NOMO-1 treated with dmso at 0.1 percent for 144 hours (cell line): Measurements from ENCODE around the gene ATP8B1.

Experiments used
- DNase-seq: peaks from one replicate; lab custom pipeline; 2025; ENCODE audit not compliant: unreplicated experiment; lab: John Stamatoyannopoulos, UW

The ATP8B1 gene

DNA sequence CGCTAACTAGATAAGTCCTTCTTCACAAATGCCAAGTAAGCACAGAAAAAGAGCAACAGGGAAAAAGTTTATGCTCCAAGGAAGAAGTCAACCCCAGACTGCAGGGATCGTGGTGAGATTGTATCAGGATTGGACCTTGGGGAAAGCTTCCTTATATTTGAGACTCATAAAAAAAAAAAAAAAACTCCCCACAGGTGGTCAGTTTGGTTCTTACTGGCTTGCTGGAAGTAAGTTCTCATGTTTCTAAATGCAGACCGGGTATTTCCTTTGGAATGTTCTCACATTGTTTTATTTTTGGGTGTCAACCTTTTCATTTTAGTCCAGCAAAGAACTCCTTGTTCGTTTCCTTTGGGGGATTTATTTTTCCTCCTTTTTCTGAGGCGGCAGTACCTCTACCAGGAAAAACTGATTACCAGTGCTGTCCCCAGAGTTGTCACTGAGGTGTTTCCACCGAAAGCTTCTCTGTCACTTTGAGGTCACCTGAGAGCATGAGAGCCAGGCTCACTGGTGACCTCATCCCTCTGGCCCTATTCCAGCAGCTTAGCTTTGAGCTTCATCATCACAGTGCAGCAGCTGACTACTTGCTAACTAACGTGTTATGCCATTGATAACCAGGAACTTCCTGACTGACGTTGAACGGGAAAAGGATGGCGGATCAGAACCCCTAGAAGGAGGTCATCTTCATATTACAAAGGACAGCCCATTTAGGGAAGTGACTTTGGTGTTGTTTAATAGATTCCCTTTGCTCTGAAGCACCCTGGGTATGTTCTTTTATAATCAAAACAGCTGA is 16.8 kb upstream of the ATP8B1 start:
- no peak for DNase-seq

DNA sequence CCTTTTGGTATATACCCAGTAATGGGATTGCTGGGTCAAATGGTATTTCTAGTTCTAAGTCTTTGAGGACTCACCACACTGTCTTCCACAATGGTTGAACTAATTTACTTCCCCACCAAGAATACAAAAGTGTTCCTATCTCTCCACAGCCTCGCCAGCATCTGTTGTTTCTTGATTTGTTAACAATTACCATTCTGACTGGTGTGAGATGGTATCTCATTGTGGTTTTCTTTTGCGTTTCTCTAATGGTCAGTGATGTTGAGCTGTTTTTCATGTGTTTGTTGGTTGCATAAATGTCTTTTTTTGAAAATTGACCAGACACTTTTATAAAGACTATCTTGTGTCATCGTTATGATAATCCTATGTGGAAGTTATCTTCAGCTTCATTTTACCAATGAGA is 16.0 kb upstream of the ATP8B1 start:
- no peak for DNase-seq

DNA sequence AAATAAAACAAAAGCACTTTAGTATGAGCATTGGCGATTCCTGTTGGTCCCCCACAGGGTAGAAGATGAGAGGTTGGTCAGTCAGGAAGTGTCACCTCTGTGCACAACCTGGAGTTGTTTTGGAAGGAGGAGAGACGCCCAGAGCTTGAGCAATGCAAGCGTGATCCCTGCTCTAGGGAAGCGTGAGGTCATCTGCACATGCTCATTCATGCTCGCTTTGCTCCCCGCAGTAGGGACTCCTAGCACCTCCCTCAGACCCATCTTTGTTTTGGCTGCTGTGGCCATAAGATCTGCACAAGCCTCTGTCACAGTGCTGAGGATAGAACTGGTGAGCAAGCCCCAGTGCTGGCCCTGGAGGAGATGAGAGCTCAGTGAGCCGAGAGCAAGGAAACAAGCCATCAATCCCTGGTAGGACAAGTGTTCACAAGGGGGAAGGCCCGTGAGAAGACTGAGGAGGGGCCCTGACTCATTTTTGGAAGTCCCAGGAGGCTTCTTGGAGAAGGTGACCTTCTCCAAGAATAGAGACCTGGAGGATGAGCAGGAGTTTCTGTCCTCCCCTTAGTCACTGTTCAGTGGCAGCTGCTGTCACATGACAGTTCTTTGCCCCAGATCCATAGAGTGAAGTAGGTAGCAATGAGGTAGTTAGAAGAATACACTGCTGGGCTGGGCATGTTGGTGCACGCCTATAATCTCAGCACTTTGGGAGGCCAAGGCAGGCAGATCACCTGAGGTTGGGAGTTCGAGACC is 13.3 kb upstream of the ATP8B1 start:
- no peak for DNase-seq

DNA sequence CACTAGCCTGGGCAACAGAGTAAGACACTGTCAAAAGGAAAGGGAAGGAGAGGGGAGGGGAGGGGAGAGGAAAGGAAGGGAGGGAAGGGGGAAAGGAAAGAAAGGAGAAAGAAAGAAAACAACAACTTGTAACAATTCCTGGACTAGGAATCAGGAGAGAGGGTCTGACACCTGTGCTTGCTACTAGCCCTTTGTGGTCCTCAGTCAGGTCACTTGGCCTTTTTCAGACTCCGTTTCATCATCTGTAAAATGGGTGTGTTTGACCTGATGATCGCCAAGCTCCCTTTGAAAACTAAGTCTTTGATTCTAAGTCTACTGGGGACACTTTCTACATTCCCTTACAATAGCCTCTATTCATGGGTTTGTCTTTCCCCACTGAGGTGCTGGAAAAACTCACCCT is 11.4 kb upstream of the ATP8B1 start:
- no peak for DNase-seq

DNA sequence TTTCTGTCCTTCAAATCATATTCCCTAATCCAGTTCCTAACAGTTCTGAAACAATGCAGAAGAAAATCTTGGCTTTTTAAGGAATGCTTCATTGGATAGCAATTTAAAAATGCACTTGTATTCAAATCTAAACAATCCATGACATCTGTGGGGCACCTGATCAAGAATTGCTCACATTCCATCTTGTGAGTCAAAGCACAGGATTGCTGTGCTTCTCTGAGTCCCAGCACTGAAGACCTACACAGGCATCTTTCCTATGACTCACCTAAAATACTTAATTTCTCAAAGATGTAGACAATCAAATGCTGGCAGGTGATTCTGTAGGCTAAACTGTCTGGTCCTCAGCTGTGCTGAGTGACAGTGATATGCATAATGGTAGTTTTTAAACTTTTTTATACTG is 10.1 kb upstream of the ATP8B1 start:
- no peak for DNase-seq

DNA sequence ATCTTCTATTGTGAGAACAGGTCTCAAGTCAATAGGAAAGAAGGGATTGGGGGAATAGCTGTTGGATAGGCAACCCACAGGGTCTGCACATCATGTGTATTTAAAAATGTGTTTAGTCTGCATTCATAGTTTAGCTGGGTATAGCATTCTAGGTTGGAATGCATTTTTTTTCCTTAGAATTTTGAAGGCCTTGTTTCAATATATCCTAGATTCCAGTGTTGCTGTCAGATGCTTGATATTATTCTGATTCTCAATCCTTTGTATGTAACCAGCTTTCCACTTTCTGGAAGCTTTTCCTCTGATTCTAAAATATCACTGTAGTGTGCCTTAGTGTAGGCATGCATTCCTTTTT is 9.0 kb upstream of the ATP8B1 start:
- no peak for DNase-seq

- DNase-seq = no peak
Observed at GRCh38 chr18:57811477-57812125, 8.5 kb upstream of the ATP8B1 start.

GRCh38 chr18:57809190-57809589 is 6.1 kb upstream of the ATP8B1 start:
- DNase-seq = no peak

DNA sequence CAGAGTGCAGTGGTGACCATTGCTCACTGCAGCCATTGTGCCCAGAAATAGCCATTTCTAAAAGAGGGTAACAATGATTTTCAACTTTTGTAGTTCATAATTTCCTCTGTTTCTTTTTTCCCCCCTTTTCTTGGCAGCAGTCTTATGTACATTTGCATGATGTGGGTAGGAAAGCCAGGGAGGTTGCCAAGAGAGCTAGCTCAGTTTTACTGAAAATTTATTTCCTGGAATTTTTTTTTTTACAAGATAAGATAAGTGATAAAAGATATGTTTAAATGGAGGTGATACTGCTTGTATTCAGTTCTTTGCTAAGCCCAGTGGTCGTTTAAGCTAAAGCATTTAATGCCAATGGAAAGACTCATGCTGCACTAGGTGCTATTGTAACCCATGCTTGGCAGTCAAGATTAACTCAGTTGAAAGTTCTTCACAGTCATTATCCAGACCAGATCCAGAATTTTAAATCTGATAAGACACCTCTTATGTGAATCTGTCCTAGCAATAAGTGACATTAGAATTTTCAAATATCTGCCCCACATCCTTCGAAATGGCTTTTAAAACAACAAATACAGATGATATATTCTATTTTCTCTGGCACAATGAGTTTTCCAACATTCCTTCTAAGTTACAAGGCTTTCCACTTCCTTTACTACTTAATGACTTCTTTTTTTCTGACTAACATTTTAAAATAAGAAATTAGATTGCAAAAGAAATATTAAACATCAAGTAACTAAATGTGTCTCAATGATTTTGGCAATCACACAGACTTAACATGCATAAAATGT is 4.4 kb upstream of the ATP8B1 start:
- no peak for DNase-seq

DNA sequence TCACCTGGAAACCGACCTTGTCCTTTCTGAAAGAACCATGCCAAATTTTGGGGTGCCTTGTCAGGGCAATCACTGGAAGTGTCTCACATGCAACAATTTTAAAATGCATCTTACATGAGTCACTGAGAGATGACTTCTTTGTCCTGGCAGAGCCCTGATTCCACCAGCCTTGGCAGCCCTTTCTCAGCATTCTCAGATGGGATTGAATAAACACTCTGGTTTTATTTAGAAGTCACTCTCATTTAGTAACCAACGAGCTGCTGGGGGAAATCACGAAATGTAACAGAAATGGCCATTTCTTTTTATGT is 3.8 kb upstream of the ATP8B1 start:
- DNase-seq = no peak

DNA sequence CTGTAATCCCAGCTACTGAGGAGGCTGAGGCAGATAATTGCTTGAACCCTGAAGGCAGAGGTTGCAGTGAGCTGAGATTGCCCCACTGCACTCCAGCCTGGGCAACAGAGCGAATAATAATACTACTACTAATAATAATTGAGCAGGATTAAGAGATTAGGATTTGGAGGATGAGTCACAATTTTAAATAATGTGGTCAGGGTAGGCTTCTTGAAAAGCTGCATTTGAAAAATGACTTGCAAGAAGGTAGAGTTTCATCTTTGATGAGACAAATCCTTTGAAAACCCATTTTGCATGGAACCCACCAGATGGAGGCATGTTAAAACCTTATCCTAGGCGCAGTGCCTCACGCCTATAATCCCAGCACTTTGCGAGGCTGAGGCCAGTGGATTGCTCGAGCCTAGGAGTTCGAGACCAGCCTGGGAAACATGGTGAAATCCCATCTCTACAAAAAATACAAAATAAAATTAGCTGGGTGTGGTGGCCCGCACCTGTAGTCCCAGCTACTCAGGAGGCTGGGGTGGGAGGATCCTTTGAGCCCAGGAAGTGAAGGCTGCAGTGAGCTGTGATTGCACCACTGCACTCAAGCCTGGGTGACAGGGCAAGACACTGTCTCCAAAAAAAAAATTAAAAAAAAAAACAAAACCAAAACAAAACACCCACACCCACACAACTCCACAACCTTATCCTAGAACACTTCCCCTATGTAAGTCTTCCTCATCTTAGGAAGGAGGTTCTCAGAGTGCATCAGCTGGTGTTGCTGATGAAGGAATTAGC is 3.3 kb upstream of the ATP8B1 start:
- no peak for DNase-seq

DNA sequence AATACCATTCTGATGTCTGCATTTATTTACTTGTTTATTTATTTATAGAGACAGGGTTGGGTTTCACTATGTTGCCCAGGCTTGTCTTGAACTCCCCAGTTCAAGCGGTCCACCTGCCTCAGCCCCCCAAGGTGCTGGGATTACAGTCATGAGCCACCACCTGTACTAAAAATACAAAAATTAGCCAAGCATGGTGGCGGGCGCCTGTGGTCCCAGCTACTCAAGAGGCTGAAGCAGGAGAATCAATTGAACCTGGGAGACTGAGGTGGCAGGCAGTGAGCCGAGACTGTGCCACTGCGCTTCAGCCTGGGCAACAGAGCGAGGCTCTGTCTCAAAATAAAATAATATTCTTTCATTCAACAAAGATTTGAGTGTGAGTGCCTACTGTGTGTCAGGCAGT is 2.0 kb upstream of the ATP8B1 start:
- no peak for DNase-seq

DNA sequence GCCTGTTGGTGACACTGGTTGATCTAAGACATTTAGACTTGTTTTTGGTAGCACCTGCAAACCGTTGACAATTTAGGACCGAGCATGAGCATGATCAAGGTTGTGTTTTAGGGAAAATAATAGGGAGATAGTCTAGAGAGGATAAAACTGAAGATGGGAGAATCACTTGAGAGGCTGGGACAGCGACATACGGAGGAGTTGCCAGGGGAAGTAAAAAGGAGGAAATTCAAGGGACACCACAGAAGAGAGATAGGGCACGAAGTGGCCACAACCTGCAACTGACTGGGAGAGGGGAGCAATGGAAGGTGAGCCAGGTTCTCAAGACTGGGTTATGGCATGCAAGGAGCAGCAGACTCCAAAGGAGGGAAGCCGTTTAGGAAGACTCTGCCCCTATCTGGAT is 1.4 kb upstream of the ATP8B1 start:
- DNase-seq = no peak

DNA sequence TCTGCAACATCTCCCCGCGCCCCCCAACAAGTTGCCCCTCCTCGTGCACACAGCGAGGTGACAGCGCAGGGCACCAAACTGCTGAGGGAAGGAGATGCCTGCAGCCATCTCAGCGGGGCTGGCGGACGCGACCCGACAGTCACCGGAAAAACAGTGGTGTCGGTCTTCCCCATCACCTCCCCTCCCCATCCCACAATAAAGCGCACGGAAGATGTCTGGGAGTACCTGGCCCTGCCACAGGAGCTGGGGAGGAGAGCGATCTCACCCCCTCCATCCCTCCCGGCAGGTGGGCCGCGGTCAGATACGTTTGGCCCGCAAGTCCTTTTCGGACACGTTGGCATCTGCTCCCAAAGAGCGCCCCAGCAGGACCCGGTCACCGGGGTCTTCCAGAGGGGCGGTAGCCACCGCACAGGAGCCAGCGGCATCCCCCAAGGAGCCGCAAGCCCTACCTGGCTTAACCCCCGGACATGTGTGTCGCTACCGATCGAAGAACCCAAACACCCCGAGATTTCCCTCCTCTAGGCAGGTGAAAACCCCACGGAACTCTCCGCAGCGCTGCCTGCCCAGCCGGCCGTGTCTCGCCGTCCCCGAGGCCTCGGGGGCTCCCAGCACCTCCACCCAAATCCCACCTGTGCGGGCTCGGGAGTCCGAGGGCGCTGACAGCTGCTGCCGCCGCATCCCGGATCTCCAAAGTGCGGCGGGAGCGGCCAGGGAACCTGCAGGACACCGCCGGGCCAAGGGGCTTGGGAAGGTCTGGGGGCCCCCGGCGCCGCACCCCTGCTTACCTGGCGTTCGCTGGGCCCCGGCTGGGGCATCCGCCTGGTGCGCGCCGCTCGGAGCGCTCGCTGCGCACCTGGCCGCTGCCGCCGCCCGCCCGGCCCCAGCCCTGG is 657 bp downstream of the ATP8B1 start:
- DNase-seq = no peak

- no peak for DNase-seq
Observed at GRCh38 chr18:57801761-57802212, 1.3 kb downstream of the ATP8B1 start.

DNA sequence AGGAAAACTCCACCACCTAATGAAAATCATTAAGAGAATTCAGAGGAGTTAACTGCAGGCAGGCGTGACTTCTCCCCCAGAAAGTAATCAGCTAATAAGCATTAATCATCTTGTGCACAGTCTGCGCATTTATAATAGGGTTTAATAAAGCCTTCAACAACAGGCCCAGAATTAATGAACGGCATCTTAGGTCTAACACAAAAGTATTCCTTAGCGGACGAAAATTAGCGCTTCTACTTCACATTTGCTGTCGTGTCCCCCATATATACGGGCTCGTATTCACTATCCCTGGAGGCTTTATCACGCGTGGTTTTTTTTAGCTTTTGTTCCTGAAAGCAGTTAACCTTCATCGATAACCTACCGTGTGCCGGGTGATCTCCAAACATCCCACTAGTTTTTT is 1.8 kb downstream of the ATP8B1 start:
- no peak for DNase-seq

- no peak for DNase-seq
Observed at GRCh38 chr18:57798713-57799373, 4.3 kb downstream of the ATP8B1 start.

DNA sequence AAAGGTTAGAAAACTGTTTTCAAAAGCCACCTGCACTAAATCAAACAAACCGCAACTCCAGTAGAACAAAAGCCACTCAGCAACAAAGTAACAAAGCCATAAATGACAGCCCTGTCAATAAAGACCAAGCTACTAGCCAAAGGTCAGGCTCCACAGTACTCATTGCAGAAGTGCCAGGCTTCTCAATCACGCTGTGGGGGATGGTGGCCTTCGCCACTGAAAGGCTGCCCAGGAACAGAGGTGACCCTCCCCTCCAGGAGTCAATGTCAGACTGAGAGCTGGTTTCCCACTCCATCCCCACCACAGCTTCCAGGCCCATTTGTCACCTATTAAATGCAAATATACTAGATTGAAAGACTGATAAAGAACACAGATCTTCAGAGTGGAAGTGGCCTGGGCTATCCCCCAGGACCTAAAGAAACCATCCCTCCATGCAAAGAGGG is 5.9 kb downstream of the ATP8B1 start:
- DNase-seq = no peak
